ENCODE measurements around the gene SF3A2.

Gene SF3A2

GRCh38 chr19:2255112-2255845, 18.7 kb downstream of the SF3A2 start:
- DNase-seq = no peak

- DNase-seq = no peak
Measured at GRCh38 chr19:2255982-2256685, 19.5 kb downstream of the SF3A2 start, which contains the start of gene JSRP1. Gene JSRP1 (minus strand): TSS chr19:2256417. CDS start chr19:2255314, 1,103 bp downstream.

- DNase-seq = no peak
Measured at GRCh38 chr19:2259336-2259735, 22.7 kb downstream of the SF3A2 start.

DNA sequence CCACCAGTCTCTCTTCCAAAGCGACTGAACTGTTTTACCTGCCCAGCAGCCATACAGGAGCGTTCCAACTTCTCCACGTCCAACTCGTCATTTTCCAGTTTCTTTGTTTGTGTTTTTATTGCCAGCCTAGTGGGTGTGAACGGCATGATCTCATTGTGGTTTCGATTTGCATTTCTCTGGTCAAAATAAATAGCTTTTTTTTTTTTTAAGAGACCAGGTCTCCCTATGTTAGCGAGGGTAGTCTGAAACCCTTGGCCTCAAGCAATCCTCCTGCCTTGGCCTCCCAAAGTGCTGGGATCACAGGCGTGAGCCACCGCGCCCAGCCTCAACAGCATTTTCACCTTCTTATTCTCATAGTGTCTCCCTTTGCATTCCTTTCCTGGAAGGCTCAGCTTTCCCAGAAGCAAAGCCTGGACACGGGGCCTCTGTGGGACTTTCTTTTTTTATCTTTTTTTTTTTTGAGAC, 23.7 kb downstream of the SF3A2 start:
- DNase-seq = no peak

- DNase-seq = no peak
Measured at GRCh38 chr19:2261438-2262172, 25.0 kb downstream of the SF3A2 start.

DNA sequence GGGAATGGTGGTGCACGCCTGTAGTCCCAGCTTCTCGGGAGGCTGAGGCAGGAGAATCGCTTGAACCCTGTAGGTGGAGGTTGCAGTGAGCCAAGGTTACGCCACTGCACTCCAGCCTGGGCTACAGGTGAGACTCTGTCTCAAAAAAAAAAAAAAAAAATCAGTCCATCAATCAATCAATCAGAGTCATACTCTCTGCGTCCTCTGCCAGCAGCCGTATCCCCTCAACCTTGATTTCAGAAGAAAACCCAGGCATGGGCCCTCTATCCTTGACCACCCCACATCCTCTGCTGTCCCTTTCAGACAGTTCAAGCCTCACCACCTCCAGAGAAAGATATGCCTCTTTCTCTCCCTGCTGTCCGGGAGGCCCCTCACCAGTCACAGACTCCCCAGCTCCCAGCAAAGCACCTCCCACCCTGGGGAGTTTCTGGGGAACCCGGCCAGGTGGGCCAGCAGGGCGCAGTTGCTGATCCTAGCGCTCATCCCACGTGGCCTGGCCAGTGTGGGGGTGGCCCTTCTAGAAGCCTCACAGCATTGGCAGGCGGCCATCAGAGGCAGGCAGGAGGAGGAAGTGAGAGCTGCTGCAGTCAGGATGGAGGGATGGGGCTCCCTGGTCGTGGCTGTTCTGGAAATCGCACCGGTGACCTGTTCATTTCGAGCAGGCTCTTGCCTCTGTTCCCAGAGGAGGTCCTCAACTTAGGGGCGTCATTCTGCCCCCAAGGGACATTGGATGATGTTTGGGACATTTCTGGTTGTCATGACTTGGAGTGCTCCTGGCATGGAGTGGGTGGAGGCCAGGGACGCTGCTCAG, 29.8 kb downstream of the SF3A2 start:
- DNase-seq = no peak

GRCh38 chr19:2268480-2268830, 31.8 kb downstream of the SF3A2 start:
- no peak for DNase-seq

- DNase-seq = no peak
Measured at GRCh38 chr19:2268861-2269243, 32.2 kb downstream of the SF3A2 start.

GRCh38 chr19:2269244-2270156, 32.9 kb downstream of the SF3A2 start:
- peak; percentile 100 for DNase-seq

GRCh38 chr19:2270157-2270422, 33.5 kb downstream of the SF3A2 start:
- DNase-seq = no peak

GRCh38 chr19:2270423-2271233, 34.0 kb downstream of the SF3A2 start:
- DNase-seq = peak; percentile 59

GRCh38 chr19:2271234-2272103, 34.8 kb downstream of the SF3A2 start:
- DNase-seq = no peak

- peak; percentile 89 for DNase-seq
Measured at GRCh38 chr19:2273356-2274184, 36.9 kb downstream of the SF3A2 start.

DNA sequence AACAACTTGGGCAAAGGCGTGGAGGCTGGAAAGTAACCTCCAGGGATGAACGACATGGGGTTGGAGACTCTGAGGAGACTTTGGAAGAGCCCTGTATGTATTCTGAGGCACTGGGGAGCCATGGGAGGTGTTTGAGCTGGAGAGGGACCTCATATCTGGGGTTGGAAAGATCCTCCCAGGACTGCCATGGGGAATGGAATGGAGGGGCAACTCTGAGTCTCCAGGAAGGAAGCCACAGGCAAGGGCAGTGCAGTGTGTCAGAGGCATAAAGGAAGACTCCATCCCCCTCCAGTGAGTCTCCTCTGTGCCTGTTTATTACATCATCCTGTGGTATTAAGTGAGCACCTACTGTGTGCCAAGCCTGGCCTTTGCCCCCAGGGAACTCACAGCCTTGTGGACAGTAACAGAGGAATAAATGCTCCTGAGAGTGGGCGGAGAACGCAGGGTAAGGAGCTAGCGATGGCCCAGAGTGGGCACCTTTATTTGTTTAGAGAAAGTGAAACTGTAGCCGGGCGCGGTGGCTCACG, 37.6 kb downstream of the SF3A2 start:
- no peak for DNase-seq

DNA sequence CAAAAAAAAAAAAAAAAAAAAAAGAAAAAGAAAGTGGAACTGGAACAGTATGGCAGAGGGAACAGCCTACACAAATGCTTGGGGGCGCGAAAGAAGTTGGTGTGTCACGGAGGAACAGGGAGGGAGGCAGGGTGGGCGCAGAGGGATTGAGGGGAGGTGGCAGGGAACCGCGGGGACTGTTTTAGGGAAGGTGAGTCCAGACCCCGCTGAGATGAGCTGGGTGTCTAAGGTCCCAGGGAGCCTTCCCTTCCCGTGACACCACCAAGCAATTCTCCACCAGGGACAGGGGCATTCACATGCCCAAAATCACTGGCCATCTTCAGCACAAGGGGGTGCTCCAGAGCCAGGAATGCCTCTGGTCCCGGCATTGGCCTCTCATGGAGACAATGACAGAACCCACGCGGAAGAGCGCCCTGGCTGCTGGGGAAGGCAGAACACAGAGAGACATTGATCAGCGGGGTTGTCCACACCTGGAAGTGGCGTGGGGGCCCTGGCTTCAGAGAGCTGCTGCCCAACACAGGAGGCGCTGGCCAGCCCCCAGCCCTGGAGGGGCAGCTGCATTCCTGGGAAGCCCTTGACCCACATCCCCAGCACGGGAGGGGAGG, 38.4 kb downstream of the SF3A2 start:
- peak; percentile 83 for DNase-seq

DNA sequence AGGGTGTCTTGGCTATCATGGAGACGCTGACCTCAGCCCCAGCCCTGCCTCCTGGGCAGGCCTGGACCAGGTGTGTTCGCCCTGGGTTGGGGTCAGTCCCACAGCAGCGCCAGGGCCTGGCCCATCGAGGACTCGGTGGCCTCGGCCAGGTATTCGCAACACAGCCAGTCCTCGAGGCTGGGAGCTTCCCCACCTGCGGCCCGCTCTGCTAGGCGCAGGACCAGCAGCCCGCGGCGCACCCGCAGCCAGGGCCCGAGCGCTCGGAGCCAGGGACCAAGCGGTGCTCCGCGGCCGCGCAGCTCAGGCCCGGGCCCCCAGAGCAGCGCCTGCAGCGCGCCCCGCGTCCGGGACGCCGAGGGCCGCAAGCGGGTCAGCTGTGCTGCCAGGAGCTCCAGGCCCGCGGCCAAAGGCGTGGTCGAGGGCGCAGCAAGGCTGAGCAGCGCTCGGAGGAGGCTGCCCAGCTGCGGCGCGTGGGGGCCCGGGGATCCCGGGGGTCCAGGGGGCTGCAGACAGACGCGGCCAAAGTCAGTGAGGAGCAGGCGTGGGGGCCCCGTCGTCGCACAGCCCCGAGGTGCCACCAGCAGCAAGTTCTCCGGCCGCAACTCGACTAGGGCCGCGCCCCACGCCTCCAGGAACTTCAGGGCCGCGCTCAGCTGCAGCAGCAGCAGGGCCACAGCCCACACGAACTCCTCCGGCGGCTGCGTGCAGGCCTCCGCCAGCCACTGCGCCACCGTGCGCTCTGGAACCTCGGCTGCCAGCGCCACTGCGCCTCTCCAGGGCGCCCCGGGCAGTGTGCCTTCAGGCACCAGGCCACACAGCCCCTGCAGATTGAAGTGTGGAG, 39.2 kb downstream of the SF3A2 start:
- DNase-seq = no peak

GRCh38 chr19:2276429-2276986, 39.9 kb downstream of the SF3A2 start:
- no peak for DNase-seq

All from retina (tissue), 1 donor.